MCF 10A (cell line): ENCODE data around the gene C5orf58. TPM values are rescaled to one million over a fixed set of nuclear protein-coding genes. Genes with fewer than 3 reads are reported as not detected.
"Not testable (repeated sequence)": the region's sequence is repeated elsewhere in the genome, so short reads cannot be mapped to it uniquely, and the experiment has no call there.

Experiments
- BruUV-seq: library from RNA; stranded (reverse); fragments of 400-500 nt; replicated peaks from 2 replicates; lab custom pipeline; 2021; lab: Mats Ljungman, UMichigan
- CTCF ChIA-PET: fragments of 300-600 bp; sonication (Branson Sonifier 250); formaldehyde crosslinking; extraction: SDS; loops from one replicate; lab custom pipeline; 2021; ENCODE audit warnings: antibody characterized with exemption, inconsistent platforms; lab: Yijun Ruan, JAX
- POLR2A ChIA-PET: fragments of 300-600, 350-650 bp; sonication (Branson Sonifier 250); formaldehyde crosslinking; extraction: SDS; loops from one replicate; lab custom pipeline; 2020; ENCODE audit warnings: antibody characterized with exemption, inconsistent platforms; lab: Yijun Ruan, JAX
- DNase-seq: peaks from one replicate; pipeline ENCODE4 v3.0.0-alpha.2; 2018; ENCODE audit not compliant: unreplicated experiment
- H3K27ac Mint-ChIP-seq: one replicate; pipeline ENCODE4 v1.8.0; 2022; ENCODE audit warnings: mild to moderate bottlenecking, low read depth, mixed read lengths; ENCODE audit not compliant: unreplicated experiment
- H3K27me3 Mint-ChIP-seq: one replicate; pipeline ENCODE4 v1.8.0; 2022; ENCODE audit warnings: mixed read lengths; ENCODE audit not compliant: insufficient read depth, unreplicated experiment
- H3K36me3 Mint-ChIP-seq: one replicate; pipeline ENCODE4 v1.8.0; 2022; ENCODE audit warnings: mild to moderate bottlenecking, moderate library complexity, mixed read lengths; ENCODE audit not compliant: insufficient read depth, unreplicated experiment
- H3K4me1 Mint-ChIP-seq: one replicate; pipeline ENCODE4 v1.8.0; 2022; ENCODE audit warnings: mixed read lengths; ENCODE audit not compliant: insufficient read depth, unreplicated experiment
- H3K4me3 Mint-ChIP-seq: one replicate; pipeline ENCODE4 v1.8.0; 2022; ENCODE audit warnings: mild to moderate bottlenecking, moderate library complexity, mixed read lengths; ENCODE audit not compliant: unreplicated experiment
- H3K9me3 Mint-ChIP-seq: one replicate; pipeline ENCODE4 v1.8.0; 2022; ENCODE audit warnings: mixed read lengths; ENCODE audit not compliant: unreplicated experiment
- CTCF ChIP-seq: fragments of 200-600 bp; IDR thresholded peaks from one replicate; pipeline ENCODE4 v1.8.0; 2022; ENCODE audit warnings: antibody characterized with exemption, mild to moderate bottlenecking; ENCODE audit not compliant: unreplicated experiment
- intact Hi-C: fragments of 100-400 bp; cut with micrococcal nuclease; formaldehyde crosslinking; loops from 2 replicates; pipeline ENCODE4 v1.14.1; 2022
- total RNA-seq: library from RNA; stranded (reverse); gene quantifications from 2 replicates; pipeline ENCODE4 v1.2.3, GENCODE V29; 2022

The C5orf58 gene
- total RNA-seq, 1 experiment from 2014 or later: not detected

DNA sequence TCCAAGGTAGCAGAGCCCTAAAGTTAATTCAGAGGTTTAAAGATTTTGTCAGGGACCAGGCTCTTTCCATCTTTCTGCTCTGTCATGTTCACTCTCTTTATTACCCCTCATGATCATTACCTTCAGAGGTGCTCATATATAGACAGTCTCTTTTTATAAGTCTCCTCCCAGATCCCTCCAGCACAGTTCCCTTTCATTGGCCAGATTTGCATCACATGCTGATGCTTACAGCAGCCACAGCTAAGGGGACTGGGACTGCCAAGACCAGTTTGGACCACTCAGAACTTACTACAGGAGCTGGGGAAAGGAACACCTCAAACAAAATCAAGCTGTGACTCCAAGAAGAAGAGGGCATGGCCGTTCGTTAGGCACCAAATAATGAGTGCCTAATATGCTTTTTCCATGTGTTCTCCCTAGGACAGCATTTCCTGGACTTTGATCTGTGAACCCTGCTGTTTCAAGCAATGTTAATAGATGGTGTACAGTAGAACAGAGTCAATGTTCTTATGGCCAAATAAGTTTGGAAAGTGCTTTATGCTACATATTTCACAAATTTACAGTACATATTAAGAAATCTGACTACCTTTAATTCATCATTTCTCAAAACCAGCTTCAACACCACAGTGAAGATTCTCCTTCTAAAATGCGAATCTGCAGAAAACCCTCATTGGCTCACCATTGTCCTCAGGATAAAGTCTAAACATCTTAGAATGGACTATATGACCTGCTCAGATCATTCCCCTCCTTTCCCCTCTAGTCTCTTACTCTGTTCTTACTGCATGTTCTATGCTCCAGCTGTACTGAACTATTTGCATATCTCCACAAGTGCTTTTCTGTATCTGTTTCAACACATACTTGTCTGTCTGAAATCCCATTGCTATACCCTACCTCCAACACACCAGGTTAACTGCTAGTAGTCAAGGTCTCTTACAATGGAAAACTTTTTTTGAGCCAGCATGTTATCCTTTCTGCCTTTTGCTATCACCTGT, 3.4 kb downstream of the C5orf58 start:
- no peak for TF ChIP-seq CTCF
- Mint-ChIP-seq H3K36me3 (no peaks in the 10 kb centered on the region), H3K4me3 (no peak overlapping the region), H3K9me3 (no peaks in the 10 kb centered on the region), H3K27me3 (peaks cover 22% of the 10 kb centered on the region), H3K27ac (no peak overlapping the region), H3K4me1 (no peaks in the 10 kb centered on the region)
- POLR2A ChIA-PET: interaction anchor here (0.6 to 1.0 kb wide), 2 partner anchors 17 to 192 kb away, joined by 3 read pairs; no protein-coding TSS in a partner anchor
- DNase-seq: no peak
- CTCF ChIA-PET: interaction anchor here (1.0 to 6.1 kb wide), 8 partner anchors 11 to 198 kb away, joined by 3 to 75 read pairs (median 5); no protein-coding TSS in a partner anchor
- BruUV-seq: no TSS peak
- intact Hi-C loops: no loop called here

- Mint-ChIP-seq H3K4me3 (no peak overlapping the region), H3K27ac (peak overlapping the region; percentile 9), H3K4me1 (no peaks in the 10 kb centered on the region), H3K36me3 (no peaks in the 10 kb centered on the region), H3K27me3 (peaks cover 22% of the 10 kb centered on the region), H3K9me3 (no peaks in the 10 kb centered on the region)
- CTCF ChIA-PET: interaction anchor here (0.6 to 6.1 kb wide), 15 partner anchors 13 to 400 kb away, joined by 3 to 75 read pairs (median 4); no protein-coding TSS in a partner anchor
- TF ChIP-seq CTCF: no peak
- POLR2A ChIA-PET: interaction anchor here (0.7 to 1.8 kb wide), 3 partner anchors 13 to 524 kb away, joined by 3 to 5 read pairs (median 3); no protein-coding TSS in a partner anchor
- no TSS peak for BruUV-seq
- intact Hi-C loops: no loop called here
- DNase-seq: no peak
These were observed 5.8 kb downstream of the C5orf58 start for GRCh38 chr5:170238456-170239196.

DNA sequence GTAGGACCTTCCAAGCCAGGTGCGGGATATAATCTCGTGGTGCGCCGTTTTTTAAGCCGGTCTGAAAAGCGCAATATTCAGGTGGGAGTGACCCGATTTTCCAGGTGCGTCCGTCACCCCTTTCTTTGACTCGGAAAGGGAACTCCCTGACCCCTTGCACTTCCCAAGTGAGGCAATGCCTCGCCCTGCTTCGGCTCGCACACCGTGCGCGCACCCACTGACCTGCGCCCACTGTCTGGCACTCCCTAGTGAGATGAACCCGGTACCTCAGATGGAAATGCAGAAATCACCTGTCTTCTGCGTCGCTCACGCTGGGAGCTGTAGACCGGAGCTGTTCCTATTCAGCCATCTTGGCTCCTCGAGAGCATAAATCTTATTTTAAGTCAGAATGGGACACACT, 12.7 kb downstream of the C5orf58 start:
- H3K36me3 Mint-ChIP-seq, H3K27me3 Mint-ChIP-seq: not testable (repeated sequence)

GRCh38 chr5:170246126-170246870, 13.5 kb downstream of the C5orf58 start:
- Mint-ChIP-seq H3K27me3 (no peaks in the 10 kb centered on the region), H3K4me1 (peaks cover 5% of the 10 kb centered on the region), H3K36me3 (no peaks in the 10 kb centered on the region), H3K27ac (no peak overlapping the region), H3K9me3 (no peaks in the 10 kb centered on the region), H3K4me3 (no peak overlapping the region)
- BruUV-seq: no TSS peak
- intact Hi-C loops: no loop called here
- POLR2A ChIA-PET: no interaction called here
- no peak for DNase-seq
- CTCF ChIA-PET: interaction anchor here (1.1 to 3.2 kb wide), 13 partner anchors 9 to 392 kb away, joined by 3 to 13 read pairs (median 4); no protein-coding TSS in a partner anchor
- TF ChIP-seq CTCF: no peak

More for the DNA sequence above, 12.7 kb downstream of the C5orf58 start:
- H3K27ac Mint-ChIP-seq, POLR2A ChIA-PET, H3K9me3 Mint-ChIP-seq, H3K4me3 Mint-ChIP-seq, DNase-seq, BruUV-seq, H3K4me1 Mint-ChIP-seq, intact Hi-C loops: not testable (repeated sequence)
- CTCF ChIA-PET: interaction anchor here (0.6 to 3.2 kb wide), 3 partner anchors 19 to 386 kb away, joined by 3 to 13 read pairs (median 3); no protein-coding TSS in a partner anchor
